Hepatocyte (in vitro differentiated cells): Measurements from ENCODE around the gene ATG10. TPM values are rescaled to one million over a fixed set of nuclear protein-coding genes. Genes with fewer than 3 reads are reported as not detected.

Source experiments
- DNase-seq: peaks from one replicate; pipeline ENCODE4 v3.0.0-alpha.2; 2016; ENCODE audit warnings: low spot score
- H2AFZ ChIP-seq: fragments of 200-600 bp; sonication (generic); 2 replicates; pipeline ENCODE4 v1.6.0; 2016; ENCODE audit warnings: antibody characterized with exemption, mild to moderate bottlenecking
- H3K27ac ChIP-seq: fragments of 200-600 bp; sonication (generic); 2 replicates; pipeline ENCODE4 v1.5.1; 2016; ENCODE audit warnings: mild to moderate bottlenecking
- H3K27me3 ChIP-seq: fragments of 200-600 bp; sonication (generic); 2 replicates; pipeline ENCODE4 v1.6.1; 2016
- H3K36me3 ChIP-seq: fragments of 200-600 bp; sonication (generic); replicated peaks from 2 replicates; pipeline ENCODE4 v1.5.1; 2016; ENCODE audit warnings: low read depth; ENCODE audit not compliant: insufficient read depth
- H3K4me1 ChIP-seq: fragments of 200-600 bp; sonication (generic); 2 replicates; pipeline ENCODE4 v1.5.1; 2016; ENCODE audit warnings: mild to moderate bottlenecking, moderate library complexity; ENCODE audit not compliant: insufficient read depth
- H3K4me2 ChIP-seq: fragments of 200-600 bp; sonication (generic); 2 replicates; pipeline ENCODE4 v1.6.0; 2016
- H3K4me3 ChIP-seq: fragments of 200-600 bp; sonication (generic); 2 replicates; pipeline ENCODE4 v1.5.1; 2016; ENCODE audit warnings: mild to moderate bottlenecking
- H3K79me2 ChIP-seq: fragments of 200-600 bp; sonication (generic); 2 replicates; pipeline ENCODE4 v1.6.0; 2017; ENCODE audit warnings: mild to moderate bottlenecking
- H3K9me2 ChIP-seq: fragments of 200-600 bp; sonication (generic); replicated peaks from 2 replicates; pipeline ENCODE4 v1.6.0; 2017; ENCODE audit warnings: mild to moderate bottlenecking; ENCODE audit not compliant: insufficient read depth
- H3K9me3 ChIP-seq: fragments of 200-600 bp; sonication (generic); 2 replicates; pipeline ENCODE4 v1.5.1; 2016; ENCODE audit warnings: low read depth, mild to moderate bottlenecking
- H4K20me1 ChIP-seq: fragments of 200-600 bp; sonication (generic); 2 replicates; pipeline ENCODE4 v1.6.0; 2016; ENCODE audit warnings: mild to moderate bottlenecking; ENCODE audit not compliant: insufficient read depth, poor library complexity, severe bottlenecking
- EZH2 ChIP-seq: fragments of 200-600 bp; sonication (generic); IDR thresholded peaks from 2 replicates; pipeline ENCODE4 v1.6.1; 2016; ENCODE audit warnings: antibody characterized with exemption, mild to moderate bottlenecking, borderline replicate concordance
- EZH2phosphoT487 ChIP-seq: fragments of 200-600 bp; sonication (generic); IDR thresholded peaks from one replicate; pipeline ENCODE4 v1.6.1; 2018; ENCODE audit warnings: antibody characterized with exemption, mild to moderate bottlenecking, low read depth, moderate library complexity; ENCODE audit not compliant: unreplicated experiment, severe bottlenecking
- WGBS: methylation state at CpG from one replicate; pipeline ENCODE4 v1.1.6; 2016; ENCODE audit warnings: low lambda C conversion rate; ENCODE audit errors: missing lambda C conversion rate; 5-methylcytosine and 5-hydroxymethylcytosine counted together
- polyA plus RNA-seq: library from polyadenylated mRNA; unstranded; fragments of >200 nt; fragmentation: Nextera tagmentation; extraction: Ambion mirVana; gene quantifications from 2 replicates; pipeline ENCODE4 v1.2.1, GENCODE V29; 2016
- total RNA-seq: library from RNA; depleted of rRNA; stranded (reverse); fragments of >200 nt; gene quantifications from 2 replicates; pipeline ENCODE4 v1.2.3, GENCODE V29; 2014
- TF ChIP-seq, protein P1 (sequence below): fragments of 200-600 bp; sonication (generic); IDR thresholded peaks from 2 replicates; pipeline ENCODE4 v1.5.1; 2016; ENCODE audit warnings: antibody characterized with exemption, mild to moderate bottlenecking; ENCODE audit not compliant: poor library complexity

Gene ATG10
- total and polyA plus RNA-seq, 2 experiments from 2014 or later: 11.8 to 13.0 TPM

DNA sequence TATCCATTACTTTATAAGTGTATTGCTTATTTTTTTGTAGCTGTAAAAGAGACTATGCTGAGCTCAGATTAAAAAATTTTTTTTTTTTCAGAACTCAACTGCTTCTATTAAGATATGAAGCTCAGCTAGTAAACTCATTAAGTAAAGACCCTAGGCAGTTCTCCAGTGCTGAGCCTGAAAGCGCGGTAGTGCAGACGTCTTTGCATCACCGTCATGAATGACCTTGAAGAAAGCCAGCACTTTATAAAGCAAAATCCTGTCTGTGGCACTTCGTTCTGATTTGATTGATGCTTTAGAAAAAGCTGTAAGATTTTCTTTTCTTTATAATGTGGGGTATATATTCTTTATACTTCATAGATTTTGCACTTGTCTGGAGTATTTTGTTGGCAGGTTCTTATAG, 105.7 kb downstream of the ATG10 start:
- WGBS: 86% methylated on average over 5 of the region's 5 CpGs
- no peak overlapping the region for H3K27ac ChIP-seq
- no peak overlapping the region for H3K4me2 ChIP-seq
- no peaks in the 10 kb centered on the region for H3K9me3 ChIP-seq
- DNase-seq: no peak
- H4K20me1 ChIP-seq: no peaks in the 10 kb centered on the region
- H3K36me3 ChIP-seq: no peaks in the 10 kb centered on the region
- TF ChIP-seq, protein P1, sequence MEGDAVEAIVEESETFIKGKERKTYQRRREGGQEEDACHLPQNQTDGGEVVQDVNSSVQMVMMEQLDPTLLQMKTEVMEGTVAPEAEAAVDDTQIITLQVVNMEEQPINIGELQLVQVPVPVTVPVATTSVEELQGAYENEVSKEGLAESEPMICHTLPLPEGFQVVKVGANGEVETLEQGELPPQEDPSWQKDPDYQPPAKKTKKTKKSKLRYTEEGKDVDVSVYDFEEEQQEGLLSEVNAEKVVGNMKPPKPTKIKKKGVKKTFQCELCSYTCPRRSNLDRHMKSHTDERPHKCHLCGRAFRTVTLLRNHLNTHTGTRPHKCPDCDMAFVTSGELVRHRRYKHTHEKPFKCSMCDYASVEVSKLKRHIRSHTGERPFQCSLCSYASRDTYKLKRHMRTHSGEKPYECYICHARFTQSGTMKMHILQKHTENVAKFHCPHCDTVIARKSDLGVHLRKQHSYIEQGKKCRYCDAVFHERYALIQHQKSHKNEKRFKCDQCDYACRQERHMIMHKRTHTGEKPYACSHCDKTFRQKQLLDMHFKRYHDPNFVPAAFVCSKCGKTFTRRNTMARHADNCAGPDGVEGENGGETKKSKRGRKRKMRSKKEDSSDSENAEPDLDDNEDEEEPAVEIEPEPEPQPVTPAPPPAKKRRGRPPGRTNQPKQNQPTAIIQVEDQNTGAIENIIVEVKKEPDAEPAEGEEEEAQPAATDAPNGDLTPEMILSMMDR: no peak
- no peak for TF ChIP-seq EZH2phosphoT487
- TF ChIP-seq EZH2: no peak
- no peaks in the 10 kb centered on the region for H3K79me2 ChIP-seq
- no peaks in the 10 kb centered on the region for H3K4me1 ChIP-seq
- H3K27me3 ChIP-seq: no peaks in the 10 kb centered on the region
- no peaks in the 10 kb centered on the region for H3K9me2 ChIP-seq
- H3K4me3 ChIP-seq: no peak overlapping the region
- H2AFZ ChIP-seq: no peak overlapping the region

DNA sequence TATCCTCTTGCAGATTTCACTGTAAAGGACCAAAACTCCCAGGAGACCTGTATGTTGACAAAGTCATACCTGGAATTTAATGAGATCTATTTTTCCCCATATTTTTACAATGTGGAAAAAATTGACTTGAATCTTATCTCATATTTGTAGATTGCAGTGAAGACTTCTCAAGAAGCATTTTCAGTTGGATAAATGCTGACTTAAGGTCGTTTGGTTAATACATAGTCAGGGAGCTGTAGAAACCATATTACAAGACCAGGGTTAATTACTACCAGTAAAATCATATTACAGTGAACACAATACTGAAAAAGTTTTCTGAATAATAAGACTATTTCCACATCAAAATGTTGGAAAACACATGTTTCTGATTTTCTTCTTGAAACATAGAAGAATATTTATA, 119.8 kb downstream of the ATG10 start:
- no peaks in the 10 kb centered on the region for H3K27me3 ChIP-seq
- no peaks in the 10 kb centered on the region for H3K9me2 ChIP-seq
- no peak overlapping the region for H3K4me3 ChIP-seq
- H2AFZ ChIP-seq: no peak overlapping the region
- no peaks in the 10 kb centered on the region for H3K4me1 ChIP-seq
- 77% methylated on average over 1 of the region's 1 CpG for WGBS
- H4K20me1 ChIP-seq: no peaks in the 10 kb centered on the region
- no peaks in the 10 kb centered on the region for H3K79me2 ChIP-seq
- peaks cover 14% of the 10 kb centered on the region for H3K9me3 ChIP-seq
- no peak for DNase-seq
- H3K4me2 ChIP-seq: no peak overlapping the region
- no peak overlapping the region for H3K27ac ChIP-seq
- TF ChIP-seq EZH2phosphoT487 (no peak), EZH2 (no peak)
- TF ChIP-seq, protein P1: no peak
- H3K36me3 ChIP-seq: no peaks in the 10 kb centered on the region

GRCh38 chr5:82095536-82095935, 123.7 kb downstream of the ATG10 start:
- 95% methylated on average over 2 of the region's 2 CpGs for WGBS
- no peaks in the 10 kb centered on the region for H3K36me3 ChIP-seq
- H3K27ac ChIP-seq: no peak overlapping the region
- no peaks in the 10 kb centered on the region for H3K79me2 ChIP-seq
- no peak overlapping the region for H3K4me3 ChIP-seq
- H3K9me2 ChIP-seq: no peaks in the 10 kb centered on the region
- TF ChIP-seq EZH2phosphoT487: no peak
- TF ChIP-seq, protein P1: no peak
- TF ChIP-seq EZH2: no peak
- peaks cover 14% of the 10 kb centered on the region for H3K9me3 ChIP-seq
- H3K4me1 ChIP-seq: no peaks in the 10 kb centered on the region
- H3K27me3 ChIP-seq: no peaks in the 10 kb centered on the region
- no peaks in the 10 kb centered on the region for H4K20me1 ChIP-seq
- H2AFZ ChIP-seq: no peak overlapping the region
- H3K4me2 ChIP-seq: no peak overlapping the region
- no peak for DNase-seq

DNA sequence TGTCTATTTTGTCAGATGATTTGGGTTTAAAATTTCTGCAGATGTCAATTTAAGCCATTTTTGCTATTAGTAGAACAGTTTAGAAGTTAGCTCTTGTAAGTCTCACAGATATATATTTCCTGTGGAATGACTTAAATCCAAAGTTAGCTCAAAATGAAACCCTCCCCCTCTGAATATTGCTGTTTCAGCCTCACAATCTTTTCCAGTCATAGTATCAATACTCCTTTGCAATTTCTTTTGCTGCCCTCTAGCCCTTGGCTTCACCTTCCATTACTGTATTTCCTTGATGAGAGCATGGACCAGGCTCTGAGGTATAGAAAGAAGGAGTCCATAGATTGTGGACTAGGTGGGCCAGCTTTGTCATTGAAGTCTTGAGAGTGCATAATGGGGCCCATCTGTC, 124.4 kb downstream of the ATG10 start:
- no peaks in the 10 kb centered on the region for H3K36me3 ChIP-seq
- H3K4me2 ChIP-seq: no peak overlapping the region
- no peak overlapping the region for H2AFZ ChIP-seq
- no peaks in the 10 kb centered on the region for H3K4me1 ChIP-seq
- peaks cover 14% of the 10 kb centered on the region for H3K9me3 ChIP-seq
- no peak overlapping the region for H3K27ac ChIP-seq
- H3K27me3 ChIP-seq: no peaks in the 10 kb centered on the region
- no peaks in the 10 kb centered on the region for H3K9me2 ChIP-seq
- no peaks in the 10 kb centered on the region for H4K20me1 ChIP-seq
- DNase-seq: no peak
- no peaks in the 10 kb centered on the region for H3K79me2 ChIP-seq
- TF ChIP-seq EZH2phosphoT487: no peak
- TF ChIP-seq, protein P1: no peak
- no peak for TF ChIP-seq EZH2
- no peak overlapping the region for H3K4me3 ChIP-seq
